Large intestine (tissue), 3 donors: ENCODE data around the gene LRFN2. TPM values are rescaled to one million over a fixed set of nuclear protein-coding genes. Genes with fewer than 3 reads are reported as not detected.

Experiments used
- DNase-seq, 2 donors: peaks; one replicate each; pipeline versions ENCODE4 v3.0.0 to v3.0.0-alpha.2; 2013
- H3K27ac ChIP-seq: one replicate; pipeline ENCODE4 v1.5.1; 2013; ENCODE audit warnings: low read length
- H3K27me3 ChIP-seq: 2 replicates; pipeline ENCODE4 v1.6.1; 2013; ENCODE audit warnings: low read length; ENCODE audit not compliant: control insufficient read depth, insufficient read depth
- H3K36me3 ChIP-seq: 2 replicates; pipeline ENCODE4 v1.6.1; 2013; ENCODE audit warnings: low read length; ENCODE audit not compliant: control insufficient read depth, insufficient read depth
- H3K4me1 ChIP-seq: one replicate; pipeline ENCODE4 v1.6.1; 2013; ENCODE audit warnings: low read length; ENCODE audit not compliant: control insufficient read depth, insufficient read depth
- H3K4me3 ChIP-seq: one replicate; pipeline ENCODE4 v1.5.1; 2013; ENCODE audit warnings: low read length
- H3K9me3 ChIP-seq: one replicate; pipeline ENCODE4 v1.6.1; 2013; ENCODE audit warnings: mild to moderate bottlenecking, low read depth, low read length, moderate library complexity; ENCODE audit not compliant: control insufficient read depth
- WGBS: methylation state at CpG from one replicate; pipeline ENCODE4 v1.1.5; 2013; ENCODE audit warnings: low lambda C conversion rate; ENCODE audit not compliant: insufficient coverage; 5-methylcytosine and 5-hydroxymethylcytosine counted together
- polyA plus RNA-seq: library from polyadenylated mRNA; unstranded; fragments of 120-200 nt; gene quantifications from one replicate; pipeline ENCODE4 v1.2.1, GENCODE V29; 2013

Gene LRFN2
- polyA plus RNA-seq, 1 donor: 0.76 TPM

DNA sequence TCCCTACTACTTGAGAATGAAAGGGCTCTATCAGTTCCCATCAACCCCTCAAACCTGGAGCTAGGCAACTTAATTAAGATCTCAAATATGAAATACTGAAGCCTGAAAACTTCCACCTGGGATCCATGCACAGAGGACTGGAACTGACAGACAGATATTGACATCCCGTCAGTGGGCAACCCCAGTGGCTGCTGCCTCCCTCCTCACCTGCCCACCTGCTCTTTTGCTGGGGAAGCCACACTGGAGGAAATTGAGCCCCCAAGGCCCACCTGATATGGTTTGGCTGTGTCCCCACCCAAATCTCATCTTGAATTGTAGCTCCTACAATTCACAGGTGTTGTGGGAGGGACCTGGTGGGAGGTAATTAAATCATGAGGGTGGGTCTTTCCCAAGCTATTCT lies 192.8 kb downstream of the LRFN2 start:
- no peak for DNase-seq
- WGBS: no CpG with 5 or more reads among the region's 1 CpG
- Histone ChIP-seq H3K27me3 (no peaks in the 10 kb centered on the region), H3K4me3 (no peak overlapping the region), H3K4me1 (no peaks in the 10 kb centered on the region), H3K36me3 (no peaks in the 10 kb centered on the region), H3K27ac (no peak overlapping the region), H3K9me3 (no peaks in the 10 kb centered on the region)

DNA sequence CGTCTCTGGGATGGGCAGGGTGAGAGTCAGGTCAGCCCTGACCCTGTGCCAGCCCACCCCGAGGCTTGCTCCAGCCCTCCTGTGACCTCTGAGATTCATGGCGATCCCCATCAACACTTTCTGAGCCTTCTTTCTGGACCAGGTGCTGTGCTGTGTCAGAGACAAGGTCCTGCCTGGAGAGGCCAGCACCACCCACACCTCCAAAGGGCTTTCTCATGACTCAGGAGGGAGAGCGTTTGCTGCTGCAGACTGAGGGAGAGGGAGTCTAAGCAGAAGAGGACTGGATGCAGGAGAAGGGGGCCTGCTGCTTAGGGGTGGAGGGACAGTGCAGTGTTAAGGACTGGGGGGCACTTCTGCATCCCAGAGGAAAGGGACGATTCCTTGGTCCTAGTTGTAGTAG lies 193.5 kb downstream of the LRFN2 start:
- H3K4me1 ChIP-seq: no peaks in the 10 kb centered on the region
- DNase-seq: no peak
- H3K27ac ChIP-seq: no peak overlapping the region
- no peaks in the 10 kb centered on the region for H3K36me3 ChIP-seq
- no peaks in the 10 kb centered on the region for H3K27me3 ChIP-seq
- WGBS: no CpG with 5 or more reads among the region's 5 CpGs
- no peaks in the 10 kb centered on the region for H3K9me3 ChIP-seq
- H3K4me3 ChIP-seq: no peak overlapping the region

DNA sequence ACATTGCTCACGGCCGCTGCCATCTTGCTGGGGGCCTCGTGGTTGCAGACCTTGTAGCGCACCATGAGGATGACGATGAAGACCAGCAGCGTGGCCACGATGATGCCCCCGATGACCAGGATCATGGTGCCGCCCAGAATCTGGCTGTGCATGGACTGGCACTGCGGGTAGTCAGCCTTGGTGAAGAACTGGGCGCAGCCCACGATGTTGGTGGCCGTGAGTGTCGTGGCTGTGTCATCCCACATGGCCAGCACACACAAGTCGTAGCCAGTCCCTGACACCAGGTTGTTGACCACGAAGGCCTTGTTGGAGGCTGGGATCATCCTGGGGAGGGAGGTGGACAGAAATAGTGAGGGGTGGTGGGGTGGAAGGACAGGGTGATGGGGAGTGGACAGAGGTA lies 194.6 kb downstream of the LRFN2 start:
- Histone ChIP-seq H3K4me1 (no peaks in the 10 kb centered on the region), H3K36me3 (no peaks in the 10 kb centered on the region), H3K27me3 (no peaks in the 10 kb centered on the region), H3K27ac (no peak overlapping the region), H3K4me3 (no peak overlapping the region), H3K9me3 (no peaks in the 10 kb centered on the region)
- 100% methylated on average over 1 of the region's 16 CpGs for WGBS
- DNase-seq: no peak

DNA sequence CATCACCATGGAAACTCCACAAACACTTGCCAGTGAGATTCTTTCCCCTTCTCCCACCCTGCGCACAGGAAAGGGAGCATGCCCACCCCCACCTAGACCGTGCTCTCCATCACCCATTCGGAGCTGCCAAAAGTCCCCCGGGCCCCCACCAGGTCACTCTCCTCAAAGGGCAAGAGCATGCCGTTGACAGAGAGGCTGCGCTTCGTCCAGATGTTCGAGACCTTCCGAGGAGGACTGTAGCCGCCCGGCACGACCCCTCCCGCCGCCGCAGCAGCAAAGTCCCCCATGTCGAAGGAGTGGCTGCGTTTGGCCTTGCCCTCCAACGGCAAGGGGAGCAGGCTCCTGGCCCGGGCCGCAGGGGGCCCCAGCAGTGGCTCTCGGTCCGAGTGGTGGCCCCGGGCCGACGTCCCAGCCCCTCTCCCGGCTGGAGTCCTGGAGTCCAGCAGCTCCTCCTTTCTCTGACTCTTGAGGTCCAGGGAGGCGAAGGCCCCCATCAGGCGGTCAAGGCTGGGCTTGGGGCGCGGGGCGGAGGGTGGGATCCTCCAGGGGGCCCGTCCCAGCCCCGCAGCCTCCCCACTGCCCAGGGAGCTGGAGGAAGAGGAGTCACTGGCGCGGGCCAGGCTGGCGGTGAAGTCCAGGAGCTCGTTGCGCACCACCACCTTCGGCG lies 195.2 kb downstream of the LRFN2 start:
- no peak for DNase-seq
- Histone ChIP-seq H3K4me1 (no peaks in the 10 kb centered on the region), H3K4me3 (no peak overlapping the region), H3K27ac (no peak overlapping the region), H3K27me3 (no peaks in the 10 kb centered on the region), H3K9me3 (no peaks in the 10 kb centered on the region), H3K36me3 (no peaks in the 10 kb centered on the region)
- whole genome bisulfite sequencing: no CpG with 5 or more reads among the region's 40 CpGs

DNA sequence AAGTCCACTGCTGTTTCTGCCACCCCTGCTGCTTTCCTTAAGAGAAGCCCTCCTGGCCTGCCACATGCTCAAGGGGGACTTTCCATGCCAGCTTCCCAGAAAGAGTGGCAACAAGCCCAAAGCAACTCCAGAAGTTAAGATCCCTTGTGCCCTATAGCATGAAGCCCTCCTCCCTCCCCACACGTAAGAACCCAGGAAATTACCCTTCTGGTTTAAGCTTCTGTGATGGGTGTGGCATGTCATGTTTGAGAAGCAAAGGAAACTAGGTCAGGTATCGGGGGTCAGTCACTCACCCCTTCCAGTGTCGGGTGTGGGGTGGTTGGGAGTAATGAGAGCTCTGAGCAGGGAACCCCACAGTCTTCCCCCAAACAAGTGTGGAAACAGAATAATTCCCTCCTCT lies 196.1 kb downstream of the LRFN2 start:
- no peak overlapping the region for H3K4me3 ChIP-seq
- H3K36me3 ChIP-seq: no peaks in the 10 kb centered on the region
- DNase-seq: peak in 1 of 2 donors; percentile 38
- H3K27me3 ChIP-seq: no peaks in the 10 kb centered on the region
- H3K9me3 ChIP-seq: no peaks in the 10 kb centered on the region
- H3K4me1 ChIP-seq: no peaks in the 10 kb centered on the region
- WGBS: no CpG with 5 or more reads among the region's 3 CpGs
- H3K27ac ChIP-seq: no peak overlapping the region

DNA sequence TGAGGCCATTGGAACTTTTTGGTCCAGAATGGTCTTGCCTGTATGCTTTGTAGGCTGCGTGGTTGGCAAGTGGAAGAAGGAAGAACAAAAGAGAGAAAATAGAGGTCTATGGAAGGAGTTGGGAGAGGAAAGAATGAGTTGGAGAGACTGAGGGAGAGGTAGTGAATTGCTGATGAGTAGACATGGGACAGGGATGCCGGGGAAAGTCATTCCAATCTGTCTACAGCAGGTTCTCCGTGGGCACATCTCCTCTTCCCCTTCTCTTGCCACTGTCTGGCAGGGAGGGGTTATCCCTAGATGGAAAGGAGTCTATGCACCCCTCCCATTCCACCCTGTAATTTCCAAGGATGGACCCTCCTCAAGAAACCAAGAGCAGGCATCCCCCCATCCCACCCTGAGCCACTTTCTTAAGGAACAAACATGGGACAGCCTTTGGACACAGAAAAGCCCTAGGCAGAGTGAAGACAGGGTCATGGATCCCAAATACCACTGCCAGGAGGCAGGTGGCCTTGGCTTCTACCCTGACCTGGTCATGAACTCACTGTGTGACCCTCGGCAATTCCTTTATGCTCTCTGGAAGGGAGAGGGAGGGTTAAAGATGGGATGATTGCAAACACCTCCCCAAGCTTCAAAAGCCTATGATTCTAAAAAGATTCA lies 196.9 kb downstream of the LRFN2 start:
- 100% methylated on average over 1 of the region's 4 CpGs for WGBS

DNA sequence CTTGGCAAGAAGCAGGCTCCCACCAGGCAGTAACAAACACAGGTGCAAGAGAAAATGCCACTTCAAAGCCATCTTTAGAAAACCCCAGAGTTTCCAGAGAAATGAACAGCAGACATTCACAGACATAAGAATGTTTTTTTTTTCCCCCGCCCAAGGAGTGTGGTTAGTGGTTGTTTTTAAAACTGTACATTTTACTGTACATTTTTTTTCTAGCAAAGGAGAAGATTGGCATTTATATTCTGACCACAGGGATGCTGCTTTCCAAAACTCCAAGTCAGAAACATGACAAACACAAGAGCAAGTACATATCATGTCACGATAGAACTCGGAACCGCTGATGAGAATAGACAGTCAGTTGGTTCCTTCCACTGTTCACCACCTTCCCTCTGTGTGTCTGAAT lies 197.9 kb downstream of the LRFN2 start:
- no peak for DNase-seq
- Histone ChIP-seq H3K27ac (no peak overlapping the region), H3K4me1 (no peaks in the 10 kb centered on the region), H3K9me3 (no peaks in the 10 kb centered on the region), H3K4me3 (no peak overlapping the region), H3K36me3 (no peaks in the 10 kb centered on the region), H3K27me3 (no peaks in the 10 kb centered on the region)
- 100% methylated on average over 2 of the region's 4 CpGs for WGBS

More for the DNA sequence above, 196.9 kb downstream of the LRFN2 start:
- Histone ChIP-seq H3K4me3 (no peak overlapping the region), H3K27me3 (no peaks in the 10 kb centered on the region), H3K36me3 (no peaks in the 10 kb centered on the region), H3K9me3 (no peaks in the 10 kb centered on the region), H3K4me1 (no peaks in the 10 kb centered on the region), H3K27ac (no peak overlapping the region)
- DNase-seq: no peak

DNA sequence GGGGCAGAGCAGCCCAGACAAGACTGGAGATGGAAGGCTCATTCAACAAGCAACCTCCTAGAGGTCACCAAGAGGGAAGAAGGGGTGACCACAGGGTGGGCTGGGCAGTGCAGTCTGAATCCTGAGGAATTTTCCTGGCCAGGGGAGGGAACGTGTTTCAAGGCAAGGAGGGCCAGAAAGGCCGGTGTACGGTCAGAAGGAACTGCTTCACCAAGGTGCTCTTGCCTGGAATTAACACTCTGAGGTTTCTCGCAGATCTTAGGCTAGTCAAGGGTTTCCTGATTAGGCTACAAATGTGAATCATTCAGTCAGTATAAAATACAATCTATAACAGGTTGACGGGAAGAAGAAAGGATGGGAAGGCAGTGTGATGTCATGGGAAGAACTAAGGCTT lies 199.3 kb downstream of the LRFN2 start:
- Histone ChIP-seq H3K36me3 (no peaks in the 10 kb centered on the region), H3K4me3 (no peak overlapping the region), H3K9me3 (no peaks in the 10 kb centered on the region), H3K27ac (no peak overlapping the region), H3K4me1 (no peaks in the 10 kb centered on the region), H3K27me3 (no peaks in the 10 kb centered on the region)
- 67% methylated on average over 3 of the region's 5 CpGs for WGBS
- no peak for DNase-seq

DNA sequence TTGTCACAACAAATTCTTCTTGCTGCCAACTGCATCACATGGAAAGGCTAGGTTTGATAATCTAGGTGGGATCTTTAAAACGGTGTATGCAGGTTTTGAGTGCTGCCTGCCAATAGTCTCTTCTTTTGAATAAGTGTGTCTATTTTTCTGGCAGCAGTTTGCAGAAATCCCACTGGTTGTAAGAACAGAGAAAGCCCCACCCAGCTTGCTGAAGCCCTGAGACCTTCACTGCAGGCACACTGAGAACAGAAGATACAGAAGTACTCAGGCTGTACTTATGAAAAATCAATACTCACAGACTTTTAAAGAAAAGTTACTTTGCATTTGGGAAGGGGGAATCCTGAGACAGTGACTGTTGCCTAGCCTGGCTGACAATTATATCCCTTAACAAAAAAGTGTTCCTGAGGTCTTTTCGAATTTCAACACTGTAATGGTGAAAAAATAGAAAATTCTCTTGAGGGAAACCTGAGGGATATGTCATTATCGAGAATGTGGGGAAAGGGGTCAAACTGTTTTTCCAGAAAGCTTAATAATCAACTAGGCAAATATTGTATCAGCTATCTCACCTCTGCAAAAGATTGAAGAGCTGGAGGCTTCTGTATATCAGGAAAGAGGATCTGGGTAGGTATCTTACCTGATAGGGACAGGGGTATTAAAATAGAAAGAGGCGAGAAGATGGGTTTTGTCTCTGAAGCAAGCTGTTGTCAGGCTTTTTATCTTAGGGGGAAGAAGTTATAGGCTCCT lies 199.9 kb downstream of the LRFN2 start:
- WGBS: 40% methylated on average over 1 of the region's 4 CpGs
- no peak for DNase-seq
- H3K27me3 ChIP-seq: peaks cover 3% of the 10 kb centered on the region

DNA sequence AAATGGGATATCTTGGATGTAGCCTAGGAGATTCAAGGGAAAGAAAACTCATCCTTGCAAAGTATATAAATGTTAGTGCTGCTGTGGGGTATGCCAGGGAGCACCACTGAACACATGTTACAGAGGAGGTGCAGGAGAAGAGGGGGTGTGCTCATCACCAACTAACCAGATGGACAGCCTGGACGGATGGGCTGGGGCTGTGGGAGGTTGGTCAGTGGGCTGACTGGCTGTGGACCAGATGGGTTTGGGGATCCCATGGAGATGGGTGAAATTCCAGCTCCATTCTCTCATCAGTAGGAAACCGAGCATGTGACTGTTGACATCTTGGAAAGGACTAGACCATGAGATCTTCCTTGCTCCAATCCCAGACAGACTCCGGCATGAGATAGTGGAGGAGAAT lies 201.0 kb downstream of the LRFN2 start:
- no peak for DNase-seq
- WGBS: no CpG with 5 or more reads among the region's 3 CpGs
- Histone ChIP-seq H3K27ac (no peak overlapping the region), H3K36me3 (no peaks in the 10 kb centered on the region), H3K9me3 (no peaks in the 10 kb centered on the region), H3K4me1 (no peaks in the 10 kb centered on the region), H3K4me3 (no peak overlapping the region), H3K27me3 (peaks cover 3% of the 10 kb centered on the region)

More for the DNA sequence above, 199.9 kb downstream of the LRFN2 start:
- Histone ChIP-seq H3K36me3 (no peaks in the 10 kb centered on the region), H3K9me3 (no peaks in the 10 kb centered on the region), H3K4me1 (no peaks in the 10 kb centered on the region), H3K27ac (no peak overlapping the region), H3K4me3 (no peak overlapping the region)
